Mucosa of stomach (tissue), 1 donor: ENCODE results near the gene TNK1.
A peak's percentile ranks its signal among the peaks of the same experiment; 100 is the strongest.

ENCODE experiments used
- H3K27me3 ChIP-seq: one replicate; pipeline ENCODE4 v1.7.0; 2013; ENCODE audit warnings: mild to moderate bottlenecking, low read length; ENCODE audit not compliant: control insufficient read depth, insufficient read depth
- H3K36me3 ChIP-seq: one replicate; pipeline ENCODE4 v1.7.0; 2013; ENCODE audit warnings: low read length; ENCODE audit not compliant: control insufficient read depth, insufficient read depth
- H3K4me1 ChIP-seq: one replicate; pipeline ENCODE4 v1.7.0; 2013; ENCODE audit warnings: mild to moderate bottlenecking, low read length; ENCODE audit not compliant: control insufficient read depth, insufficient read depth
- H3K4me3 ChIP-seq: one replicate; pipeline ENCODE4 v1.7.0; 2013; ENCODE audit warnings: low read length
- H3K9ac ChIP-seq: one replicate; pipeline ENCODE4 v1.7.0; 2013; ENCODE audit warnings: mild to moderate bottlenecking, low read length, moderate library complexity
- H3K9me3 ChIP-seq: one replicate; pipeline ENCODE4 v1.7.0; 2013; ENCODE audit warnings: mild to moderate bottlenecking, low read length, moderate library complexity; ENCODE audit not compliant: control insufficient read depth
- donor health status: Pancreatic carcinoma.

TNK1 gene

GRCh38 chr17:7383742-7384488 lies 3.0 kb downstream of the TNK1 start:
- H3K4me1 ChIP-seq: peaks cover 10% of the 10 kb centered on the region
- no peaks in the 10 kb centered on the region for H3K9me3 ChIP-seq
- no peaks in the 10 kb centered on the region for H3K27me3 ChIP-seq
- no peak overlapping the region for H3K4me3 ChIP-seq
- peaks cover 11% of the 10 kb centered on the region for H3K36me3 ChIP-seq
- no peak overlapping the region for H3K9ac ChIP-seq

DNA sequence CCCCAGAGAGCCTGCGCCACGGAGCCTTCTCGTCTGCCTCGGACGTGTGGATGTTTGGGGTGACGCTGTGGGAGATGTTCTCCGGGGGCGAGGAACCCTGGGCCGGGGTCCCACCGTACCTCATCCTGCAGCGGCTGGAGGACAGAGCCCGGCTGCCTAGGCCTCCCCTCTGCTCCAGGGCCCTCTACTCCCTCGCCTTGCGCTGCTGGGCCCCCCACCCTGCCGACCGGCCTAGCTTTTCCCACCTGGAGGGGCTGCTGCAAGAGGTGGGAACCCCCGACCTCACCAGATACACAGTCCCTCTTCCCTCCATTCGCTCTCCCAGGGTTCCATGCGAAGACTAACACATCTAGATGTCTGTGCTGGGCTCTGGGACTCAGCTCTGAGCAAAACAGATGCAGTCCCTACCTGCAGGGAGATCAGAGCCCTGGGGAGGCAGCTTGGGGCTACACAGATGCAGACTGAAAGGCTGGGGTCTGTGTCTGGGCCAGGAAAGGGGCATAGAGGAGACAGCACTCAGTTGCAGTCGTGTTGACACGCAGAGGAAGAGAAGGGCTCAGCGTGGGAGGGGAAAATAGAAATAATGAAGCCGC lies 3.7 kb downstream of the TNK1 start:
- H3K4me1 ChIP-seq: peaks cover 10% of the 10 kb centered on the region
- no peaks in the 10 kb centered on the region for H3K27me3 ChIP-seq
- H3K4me3 ChIP-seq: no peak overlapping the region
- H3K36me3 ChIP-seq: peaks cover 17% of the 10 kb centered on the region
- no peak overlapping the region for H3K9ac ChIP-seq
- H3K9me3 ChIP-seq: no peaks in the 10 kb centered on the region

- Histone ChIP-seq H3K9me3 (no peaks in the 10 kb centered on the region), H3K4me3 (no peak overlapping the region), H3K36me3 (peaks cover 17% of the 10 kb centered on the region), H3K4me1 (peaks cover 6% of the 10 kb centered on the region), H3K9ac (no peak overlapping the region), H3K27me3 (no peaks in the 10 kb centered on the region)
Observed at GRCh38 chr17:7388856-7389255, 8.0 kb downstream of the TNK1 start.

DNA sequence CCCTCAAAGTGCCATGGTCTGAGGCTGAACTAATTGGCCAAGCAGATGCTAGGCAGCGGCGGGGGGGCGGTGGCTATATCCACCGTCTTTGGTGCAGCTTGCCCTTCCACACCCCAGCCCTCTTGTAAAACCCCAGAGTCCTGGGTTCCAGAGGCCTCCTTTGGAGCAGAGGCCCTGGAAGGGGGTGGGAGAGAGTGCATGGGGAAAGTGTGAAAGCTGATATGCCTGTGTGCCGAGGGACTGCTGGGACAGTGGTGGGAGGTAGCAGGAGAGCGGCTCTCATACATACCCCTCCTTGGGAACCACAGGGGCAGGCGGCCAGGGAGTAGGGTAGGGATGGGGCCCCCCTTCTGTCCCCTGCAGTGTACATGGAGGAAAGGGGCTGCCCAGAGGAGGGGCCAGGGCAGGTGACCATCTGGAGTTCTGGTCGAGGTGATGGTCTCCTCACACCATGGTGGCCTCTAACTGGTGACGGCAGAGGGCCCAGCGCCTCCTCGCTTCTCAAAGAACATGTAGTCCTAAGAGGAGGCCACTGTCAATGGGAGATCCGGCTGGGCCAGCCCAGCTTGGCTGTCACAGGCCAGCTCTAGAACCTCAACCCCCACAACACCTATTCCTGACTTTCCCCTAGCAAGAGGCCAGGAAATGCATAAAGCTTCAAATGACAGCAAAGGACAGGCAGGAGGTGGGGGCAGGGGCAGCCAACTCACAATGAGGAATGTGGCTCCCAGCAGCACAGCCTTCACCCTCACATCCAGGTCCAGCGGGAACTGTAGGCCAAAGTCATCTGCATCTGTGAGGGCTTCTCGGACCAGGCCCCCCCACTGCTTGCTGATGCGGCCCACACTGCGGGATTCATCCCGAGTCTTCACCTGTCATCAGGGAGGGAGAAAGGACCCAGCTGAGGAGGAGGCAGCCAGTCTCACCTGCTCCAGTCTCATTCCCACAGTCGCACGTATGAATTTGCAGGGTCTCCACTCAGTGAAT lies 9.3 kb downstream of the TNK1 start:
- Histone ChIP-seq H3K4me1 (peaks cover 12% of the 10 kb centered on the region), H3K4me3 (no peak overlapping the region), H3K36me3 (peaks cover 11% of the 10 kb centered on the region), H3K27me3 (no peaks in the 10 kb centered on the region), H3K9ac (no peak overlapping the region), H3K9me3 (no peaks in the 10 kb centered on the region)

- Histone ChIP-seq H3K9ac (no peak overlapping the region), H3K9me3 (no peaks in the 10 kb centered on the region), H3K27me3 (no peaks in the 10 kb centered on the region), H3K4me1 (peaks cover 12% of the 10 kb centered on the region), H3K4me3 (no peak overlapping the region), H3K36me3 (peaks cover 11% of the 10 kb centered on the region)
Observed at GRCh38 chr17:7391307-7391706, 10.4 kb downstream of the TNK1 start.

DNA sequence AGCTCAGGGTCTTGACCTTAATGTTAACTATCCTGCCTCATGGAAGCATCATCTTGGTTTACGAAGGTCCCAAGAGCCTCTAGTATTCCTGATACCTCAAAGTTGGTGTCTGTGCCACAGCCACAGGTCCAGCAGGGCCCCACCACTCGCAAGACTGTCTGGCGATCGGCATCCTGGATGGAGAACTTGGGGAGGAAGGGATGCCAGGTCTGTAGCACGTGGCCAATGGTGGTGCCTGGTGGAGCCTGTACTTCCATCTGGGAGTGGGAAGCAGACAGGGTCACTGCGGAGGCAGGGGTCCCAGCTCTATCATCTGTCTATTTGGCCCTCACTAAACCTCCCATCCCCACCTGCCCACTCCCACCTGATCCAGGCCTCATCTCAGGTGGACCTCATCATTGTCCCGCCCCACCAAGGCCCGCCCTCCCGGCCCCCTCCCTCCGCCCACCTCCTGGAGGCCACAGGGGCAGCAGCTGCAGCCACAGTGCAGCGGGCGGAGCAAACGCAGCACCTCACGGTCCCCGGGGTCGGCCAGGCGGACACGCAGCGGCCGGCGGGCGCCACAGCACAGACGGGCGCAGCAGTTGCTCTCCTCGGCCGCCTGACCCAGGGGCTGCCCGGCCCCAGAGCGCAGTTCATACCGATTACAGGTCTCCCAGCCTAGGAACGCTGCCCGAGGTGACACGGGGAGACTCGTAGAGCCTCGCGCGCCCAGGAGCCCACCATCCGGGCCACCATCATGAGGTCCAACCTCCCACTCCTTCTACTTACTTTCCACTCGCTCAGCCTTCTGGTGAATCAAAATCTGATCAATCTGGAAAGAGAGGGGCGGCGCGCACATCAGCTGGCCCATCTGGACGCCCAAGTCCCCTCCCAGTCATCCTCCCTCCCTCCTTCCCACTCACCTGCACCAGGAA lies 12.1 kb downstream of the TNK1 start:
- Histone ChIP-seq H3K4me3 (no peak overlapping the region), H3K4me1 (peaks cover 12% of the 10 kb centered on the region), H3K27me3 (no peaks in the 10 kb centered on the region), H3K36me3 (peaks cover 11% of the 10 kb centered on the region), H3K9me3 (no peaks in the 10 kb centered on the region), H3K9ac (peak overlapping the region; percentile 64)

DNA sequence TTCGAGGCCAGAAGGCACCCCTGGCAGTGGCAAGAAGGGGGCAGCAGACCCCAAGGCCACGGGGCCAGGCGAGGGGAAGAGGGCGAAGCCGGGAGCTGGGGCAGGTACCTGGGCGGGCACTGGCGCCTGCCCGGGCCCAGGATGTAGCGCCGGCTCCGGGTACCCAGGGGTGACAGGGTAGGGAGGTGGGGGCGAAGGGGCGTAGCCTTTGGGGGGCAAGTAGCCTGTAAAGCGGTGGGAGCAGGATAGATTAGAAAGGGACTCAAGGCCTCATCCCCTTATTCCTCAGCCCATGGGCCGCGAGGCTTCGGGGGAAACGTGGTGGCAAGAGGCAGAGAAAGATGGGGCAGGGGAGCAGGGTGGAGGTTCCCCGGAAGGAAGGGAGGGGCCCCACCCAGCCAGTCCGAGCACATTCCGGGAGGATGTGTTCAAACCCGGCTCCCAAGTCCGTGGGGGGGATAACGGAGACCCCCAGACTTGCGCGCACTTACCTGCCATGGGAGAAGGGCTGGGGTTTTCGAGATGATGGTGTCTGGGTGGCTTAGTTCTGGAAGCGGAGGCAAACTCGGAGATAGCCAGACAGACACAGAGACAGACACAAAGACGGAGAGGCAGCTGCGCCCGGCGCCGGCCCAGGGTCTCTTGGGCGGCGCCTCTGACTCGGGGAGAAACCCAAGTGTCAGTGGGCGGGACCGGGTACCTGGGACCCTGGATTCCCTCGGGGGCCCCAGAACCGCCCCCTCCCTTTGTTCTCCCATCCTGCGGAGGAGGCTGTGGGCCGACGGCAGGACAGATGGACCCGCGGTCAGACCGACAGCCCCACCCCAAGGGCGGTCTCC lies 12.9 kb downstream of the TNK1 start:
- Histone ChIP-seq H3K36me3 (peaks cover 8% of the 10 kb centered on the region), H3K4me3 (peak overlapping the region; percentile 77), H3K27me3 (no peaks in the 10 kb centered on the region), H3K4me1 (peaks cover 12% of the 10 kb centered on the region), H3K9me3 (no peaks in the 10 kb centered on the region), H3K9ac (peak overlapping the region; percentile 64)

GRCh38 chr17:7394452-7395191 lies 13.7 kb downstream of the TNK1 start, which contains the start of gene PLSCR3:
TSS of gene PLSCR3 (minus strand) at chr17:7394525. CDS start at chr17:7394110, 415 bp downstream.
- H3K27me3 ChIP-seq: no peaks in the 10 kb centered on the region
- H3K4me3 ChIP-seq: peak within 1 kb of the TSS; percentile 77
- H3K9ac ChIP-seq: peak within 1 kb of the TSS; percentile 64
- no peaks in the 10 kb centered on the region for H3K9me3 ChIP-seq
- peaks cover 12% of the 10 kb centered on the region for H3K4me1 ChIP-seq
- H3K36me3 ChIP-seq: no peaks in the 10 kb centered on the region

DNA sequence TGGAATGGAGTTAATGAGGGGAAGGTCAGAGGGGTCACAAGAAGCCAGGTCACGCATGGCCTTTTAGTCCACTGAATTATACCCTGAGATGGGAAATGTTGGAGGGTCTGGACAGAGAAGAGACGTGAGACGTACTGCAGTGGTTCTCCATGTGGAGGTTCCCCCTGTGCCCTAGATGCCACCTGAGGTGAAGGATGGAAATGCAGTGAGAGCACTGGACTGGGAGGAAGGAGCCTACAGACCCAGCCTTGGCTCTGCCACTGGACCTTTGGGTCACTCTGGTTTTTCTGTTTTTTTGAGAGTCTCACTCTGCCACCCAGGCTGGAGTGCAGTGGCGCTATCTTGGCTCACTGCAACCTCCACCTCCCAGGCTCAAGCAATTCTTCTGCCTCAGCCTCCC lies 15.3 kb downstream of the TNK1 start:
- Histone ChIP-seq H3K36me3 (no peaks in the 10 kb centered on the region), H3K4me3 (no peak overlapping the region), H3K9ac (no peak overlapping the region), H3K4me1 (peaks cover 12% of the 10 kb centered on the region), H3K9me3 (no peaks in the 10 kb centered on the region), H3K27me3 (no peaks in the 10 kb centered on the region)

GRCh38 chr17:7398612-7399011 lies 17.7 kb downstream of the TNK1 start:
- Histone ChIP-seq H3K36me3 (no peaks in the 10 kb centered on the region), H3K4me3 (no peak overlapping the region), H3K9me3 (no peaks in the 10 kb centered on the region), H3K27me3 (no peaks in the 10 kb centered on the region), H3K4me1 (peaks cover 17% of the 10 kb centered on the region), H3K9ac (no peak overlapping the region)
